Liver (tissue), 9 donors: ENCODE data around the gene MAP3K20. TPM values are rescaled to one million over a fixed set of nuclear protein-coding genes. Genes with fewer than 3 reads are reported as not detected.

Experiments used
- DNase-seq: peaks from one replicate; pipeline ENCODE4 v3.0.0-alpha.2; 2017; ENCODE audit warnings: low spot score
- H3K27ac ChIP-seq, 2 donors: one replicate each; pipeline ENCODE4 v1.7.0; 2013; ENCODE audit warnings: inconsistent platforms in 2 of 2, low read length in 2 of 2, control low read depth in 1 of 2, low read depth in 1 of 2, mild to moderate bottlenecking in 1 of 2
- H3K27me3 ChIP-seq, 4 donors: one replicate each; pipeline versions ENCODE4 v1.6.1 to v1.7.0; 2013; ENCODE audit warnings: low read length in 3 of 4, inconsistent platforms in 1 of 4, mild to moderate bottlenecking in 1 of 4, moderate library complexity in 1 of 4; ENCODE audit not compliant: control insufficient read depth in 4 of 4, insufficient read depth in 4 of 4
- H3K36me3 ChIP-seq, 4 donors: one replicate each; pipeline versions ENCODE4 v1.6.1 to v1.7.0; 2013; ENCODE audit warnings: low read length in 3 of 4, mild to moderate bottlenecking in 3 of 4, low read depth in 1 of 4, moderate library complexity in 1 of 4; ENCODE audit not compliant: control insufficient read depth in 4 of 4, insufficient read depth in 3 of 4
- H3K4me1 ChIP-seq, 4 donors: one replicate each; pipeline versions ENCODE4 v1.6.1 to v1.7.0; 2013; ENCODE audit warnings: low read length in 3 of 4, mild to moderate bottlenecking in 3 of 4, moderate library complexity in 1 of 4; ENCODE audit not compliant: control insufficient read depth in 4 of 4, insufficient read depth in 4 of 4
- H3K4me3 ChIP-seq, 3 donors: one replicate each; pipeline versions ENCODE4 v1.6.1 to v1.7.0; 2013; ENCODE audit warnings: low read length in 3 of 3, control low read depth in 1 of 3, low read depth in 1 of 3, mild to moderate bottlenecking in 1 of 3
- H3K9ac ChIP-seq, 2 donors: one replicate each; pipeline ENCODE4 v1.7.0; 2013; ENCODE audit warnings: low read length in 2 of 2, mild to moderate bottlenecking in 2 of 2, moderate library complexity in 2 of 2, control low read depth in 1 of 2, low read depth in 1 of 2
- H3K9me3 ChIP-seq, 4 donors: one replicate each; pipeline versions ENCODE4 v1.6.1 to v1.7.0; 2013; ENCODE audit warnings: low read length in 3 of 4; ENCODE audit not compliant: control insufficient read depth in 4 of 4
- EGR1 ChIP-seq, 2 donors: IDR thresholded peaks; 2 replicates each; pipeline ENCODE4 v1.6.1; 2016 to 2018; ENCODE audit warnings: antibody characterized with exemption in 2 of 2, low read depth in 2 of 2
- FOXA2 ChIP-seq: IDR thresholded peaks from 2 replicates; pipeline ENCODE4 v1.6.1; 2016; ENCODE audit warnings: antibody characterized with exemption
- GABPA ChIP-seq, 2 donors: IDR thresholded peaks in 1 of 2; conservative IDR thresholded peaks in 1 of 2; 2 replicates each; pipeline ENCODE4 v1.6.1; 2016; ENCODE audit warnings: antibody characterized with exemption in 2 of 2, mild to moderate bottlenecking in 1 of 2, moderate library complexity in 1 of 2
- HNF4A ChIP-seq, 2 donors: conservative IDR thresholded peaks; 2 replicates each; pipeline ENCODE4 v1.6.1; 2016; ENCODE audit warnings: antibody characterized with exemption in 2 of 2, mild to moderate bottlenecking in 2 of 2
- HNF4G ChIP-seq: IDR thresholded peaks from 2 replicates; pipeline ENCODE4 v1.6.1; 2016; ENCODE audit warnings: antibody characterized with exemption
- JUND ChIP-seq, 2 donors: IDR thresholded peaks; 2 replicates each; pipeline ENCODE4 v1.6.1; 2016; ENCODE audit warnings: antibody characterized with exemption in 2 of 2
- NR2F2 ChIP-seq: IDR thresholded peaks from 2 replicates; pipeline ENCODE4 v1.6.1; 2016; ENCODE audit warnings: antibody characterized with exemption
- RAD21 ChIP-seq, 2 donors: IDR thresholded peaks; 2 replicates each; pipeline ENCODE4 v1.6.1; 2016; ENCODE audit warnings: antibody characterized with exemption in 2 of 2, mild to moderate bottlenecking in 2 of 2
- RXRA ChIP-seq, 2 donors: IDR thresholded peaks; 2 replicates each; pipeline ENCODE4 v1.6.1; 2017 to 2018; ENCODE audit warnings: antibody characterized with exemption in 2 of 2, mild to moderate bottlenecking in 1 of 2
- TAF1 ChIP-seq: conservative IDR thresholded peaks from 2 replicates; pipeline ENCODE4 v1.6.1; 2016; ENCODE audit warnings: antibody characterized with exemption, mild to moderate bottlenecking
- YY1 ChIP-seq: IDR thresholded peaks from 2 replicates; pipeline ENCODE4 v1.6.1; 2016; ENCODE audit warnings: antibody characterized with exemption, mild to moderate bottlenecking
- WGBS: extraction: QIAGEN DNeasy Blood & Tissue Kit; methylation state at CpG from one replicate; pipeline ENCODE4 v1.1.7; 2013; 5-methylcytosine and 5-hydroxymethylcytosine counted together
- polyA plus RNA-seq, 2 donors: library from polyadenylated mRNA; stranded (reverse) in 1 of 2; unstranded in 1 of 2; fragments of 200-250 nt in 1 of 2; fragments of >200 nt in 1 of 2; fragmentation: Nextera tagmentation in 1 of 2; extraction: Ambion mirVana in 1 of 2; gene quantifications; one replicate each; pipeline versions ENCODE4 v1.2.1 to v1.2.3, GENCODE V29; 2013 to 2015
- total RNA-seq, 2 donors: library from RNA; depleted of rRNA; stranded (reverse); fragments of >200 nt; gene quantifications; one replicate each; pipeline ENCODE4 v1.2.3, GENCODE V29; 2014
- TF ChIP-seq, protein P1 (sequence below): IDR thresholded peaks from 2 replicates; pipeline ENCODE4 v1.6.1; 2016; ENCODE audit warnings: antibody characterized with exemption
- TF ChIP-seq, protein P2 (sequence below): IDR thresholded peaks from 2 replicates; pipeline ENCODE4 v1.6.1; 2016; ENCODE audit warnings: antibody characterized with exemption, mild to moderate bottlenecking
- TF ChIP-seq, protein P3 (sequence below): IDR thresholded peaks from 2 replicates; pipeline ENCODE4 v1.6.1; 2016; ENCODE audit warnings: antibody characterized with exemption
- TF ChIP-seq, protein P4 (sequence below): fragments of 150-350 bp; IDR thresholded peaks from 2 replicates; pipeline ENCODE4 v1.5.1; 2017; ENCODE audit warnings: improper control_type of control experiment, low read depth, low read length; ENCODE audit not compliant: missing input control
- donor health status: healthy.
- donor health status: healthy.
- donor health status: healthy.
- donor health status: healthy.
- donor health status: healthy.

The MAP3K20 gene
- total and polyA plus RNA-seq, 4 donors = 9.1 to 22.6 (median 14.9) TPM

DNA sequence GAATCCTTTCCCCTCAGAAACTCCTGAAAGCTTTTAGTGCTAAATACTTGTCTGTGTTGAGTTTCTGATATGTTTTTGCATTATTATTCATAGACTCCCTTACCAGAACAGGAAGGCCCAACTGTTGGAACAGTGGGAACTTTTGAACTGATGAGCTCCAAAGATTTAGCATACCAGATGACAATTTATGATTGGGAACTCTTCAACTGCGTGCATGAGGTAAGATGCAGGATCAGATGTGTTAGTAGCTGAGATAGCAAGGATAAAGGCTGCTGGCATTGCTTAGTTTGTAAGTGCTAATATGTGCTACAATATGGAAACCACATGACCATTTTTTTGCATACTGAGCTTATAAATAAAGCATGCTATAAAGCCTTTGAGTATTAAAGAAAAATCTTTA is 49.2 kb upstream of the MAP3K20 start:
- TF ChIP-seq HNF4G (no peak), JUND (IDR thresholded peaks at IDR 0.05) (no peak), FOXA2 (no peak), RAD21 (IDR thresholded peaks at IDR 0.05) (no peak), EGR1 (IDR thresholded peaks at IDR 0.05; ENCODE audit: low read depth in 2 of 2) (no peak), YY1 (no peak), TAF1 (no peak), GABPA (IDR thresholded peaks at IDR 0.05 in 1 of 2, conservative IDR thresholded peaks at IDR 0.05 in 1 of 2) (no peak), NR2F2 (no peak), HNF4A (conservative IDR thresholded peaks at IDR 0.05) (no peak), RXRA (IDR thresholded peaks at IDR 0.05) (no peak)
- TF ChIP-seq, protein P1, sequence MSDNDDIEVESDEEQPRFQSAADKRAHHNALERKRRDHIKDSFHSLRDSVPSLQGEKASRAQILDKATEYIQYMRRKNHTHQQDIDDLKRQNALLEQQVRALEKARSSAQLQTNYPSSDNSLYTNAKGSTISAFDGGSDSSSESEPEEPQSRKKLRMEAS = no peak
- TF ChIP-seq, protein P2, sequence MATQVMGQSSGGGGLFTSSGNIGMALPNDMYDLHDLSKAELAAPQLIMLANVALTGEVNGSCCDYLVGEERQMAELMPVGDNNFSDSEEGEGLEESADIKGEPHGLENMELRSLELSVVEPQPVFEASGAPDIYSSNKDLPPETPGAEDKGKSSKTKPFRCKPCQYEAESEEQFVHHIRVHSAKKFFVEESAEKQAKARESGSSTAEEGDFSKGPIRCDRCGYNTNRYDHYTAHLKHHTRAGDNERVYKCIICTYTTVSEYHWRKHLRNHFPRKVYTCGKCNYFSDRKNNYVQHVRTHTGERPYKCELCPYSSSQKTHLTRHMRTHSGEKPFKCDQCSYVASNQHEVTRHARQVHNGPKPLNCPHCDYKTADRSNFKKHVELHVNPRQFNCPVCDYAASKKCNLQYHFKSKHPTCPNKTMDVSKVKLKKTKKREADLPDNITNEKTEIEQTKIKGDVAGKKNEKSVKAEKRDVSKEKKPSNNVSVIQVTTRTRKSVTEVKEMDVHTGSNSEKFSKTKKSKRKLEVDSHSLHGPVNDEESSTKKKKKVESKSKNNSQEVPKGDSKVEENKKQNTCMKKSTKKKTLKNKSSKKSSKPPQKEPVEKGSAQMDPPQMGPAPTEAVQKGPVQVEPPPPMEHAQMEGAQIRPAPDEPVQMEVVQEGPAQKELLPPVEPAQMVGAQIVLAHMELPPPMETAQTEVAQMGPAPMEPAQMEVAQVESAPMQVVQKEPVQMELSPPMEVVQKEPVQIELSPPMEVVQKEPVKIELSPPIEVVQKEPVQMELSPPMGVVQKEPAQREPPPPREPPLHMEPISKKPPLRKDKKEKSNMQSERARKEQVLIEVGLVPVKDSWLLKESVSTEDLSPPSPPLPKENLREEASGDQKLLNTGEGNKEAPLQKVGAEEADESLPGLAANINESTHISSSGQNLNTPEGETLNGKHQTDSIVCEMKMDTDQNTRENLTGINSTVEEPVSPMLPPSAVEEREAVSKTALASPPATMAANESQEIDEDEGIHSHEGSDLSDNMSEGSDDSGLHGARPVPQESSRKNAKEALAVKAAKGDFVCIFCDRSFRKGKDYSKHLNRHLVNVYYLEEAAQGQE = no peak
- TF ChIP-seq, protein P3, sequence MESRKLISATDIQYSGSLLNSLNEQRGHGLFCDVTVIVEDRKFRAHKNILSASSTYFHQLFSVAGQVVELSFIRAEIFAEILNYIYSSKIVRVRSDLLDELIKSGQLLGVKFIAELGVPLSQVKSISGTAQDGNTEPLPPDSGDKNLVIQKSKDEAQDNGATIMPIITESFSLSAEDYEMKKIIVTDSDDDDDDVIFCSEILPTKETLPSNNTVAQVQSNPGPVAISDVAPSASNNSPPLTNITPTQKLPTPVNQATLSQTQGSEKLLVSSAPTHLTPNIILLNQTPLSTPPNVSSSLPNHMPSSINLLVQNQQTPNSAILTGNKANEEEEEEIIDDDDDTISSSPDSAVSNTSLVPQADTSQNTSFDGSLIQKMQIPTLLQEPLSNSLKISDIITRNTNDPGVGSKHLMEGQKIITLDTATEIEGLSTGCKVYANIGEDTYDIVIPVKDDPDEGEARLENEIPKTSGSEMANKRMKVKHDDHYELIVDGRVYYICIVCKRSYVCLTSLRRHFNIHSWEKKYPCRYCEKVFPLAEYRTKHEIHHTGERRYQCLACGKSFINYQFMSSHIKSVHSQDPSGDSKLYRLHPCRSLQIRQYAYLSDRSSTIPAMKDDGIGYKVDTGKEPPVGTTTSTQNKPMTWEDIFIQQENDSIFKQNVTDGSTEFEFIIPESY = no peak

DNA sequence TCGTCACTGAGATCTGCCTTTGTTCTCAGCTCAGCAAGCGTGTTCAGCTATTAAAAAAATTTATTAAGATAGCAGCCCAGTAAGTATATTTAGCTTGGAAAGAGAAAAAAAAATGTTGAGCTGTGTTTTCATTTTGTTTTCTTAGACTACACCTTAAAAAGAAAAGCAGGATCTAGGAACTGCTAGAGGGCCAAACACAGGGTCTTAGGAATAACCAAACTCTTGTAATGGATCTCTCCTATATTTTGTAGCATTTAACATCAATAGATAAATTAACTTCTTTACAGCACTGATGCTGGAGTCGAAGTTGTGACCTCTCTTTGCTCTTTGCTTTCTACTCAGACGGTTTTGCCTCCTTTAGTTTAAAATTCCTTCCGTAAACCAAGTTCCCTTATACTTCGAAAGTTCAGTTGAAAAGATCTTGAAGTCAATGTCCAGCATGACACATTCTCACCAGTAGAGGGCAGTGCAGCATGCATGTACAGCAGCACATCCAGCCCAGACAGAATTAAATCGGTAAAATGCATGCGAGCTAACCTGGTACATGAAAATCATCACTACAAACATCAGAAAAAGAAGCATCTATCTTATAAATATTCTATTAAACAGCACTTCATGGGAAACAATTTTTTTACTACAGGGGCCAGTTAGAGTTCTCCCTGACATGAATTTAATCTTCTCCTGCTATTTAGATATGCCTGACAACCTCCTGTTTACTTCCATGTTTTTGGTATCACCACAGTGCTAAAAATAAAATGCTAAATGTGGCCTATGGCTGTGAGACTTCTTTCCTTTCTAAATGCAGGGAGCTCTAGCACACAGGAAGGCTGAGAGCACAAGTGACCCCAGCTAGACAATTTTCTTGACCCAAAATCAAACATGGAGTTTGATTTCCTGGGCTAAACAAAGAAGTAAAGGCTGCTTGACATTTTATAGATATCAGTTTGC is 48.2 kb upstream of the MAP3K20 start:
- DNase-seq = peak; percentile 75
- H3K27ac ChIP-seq = peak overlapping the region in 1 of 2 donors; percentile 15
- WGBS = 27% methylated on average over 8 of the region's 8 CpGs

More for the DNA sequence above, 49.2 kb upstream of the MAP3K20 start:
- Histone ChIP-seq H3K27ac (no peak overlapping the region), H3K4me3 (no peak overlapping the region), H3K4me1 (no peaks in the 10 kb centered on the region), H3K36me3 (peaks cover 0 to 22% (median 18%) of the 10 kb centered on the region in 4 donors), H3K9me3 (no peaks in the 10 kb centered on the region), H3K9ac (no peak overlapping the region), H3K27me3 (no peaks in the 10 kb centered on the region)
- 97% methylated on average over 1 of the region's 1 CpG for WGBS
- no peak for DNase-seq

More for the DNA sequence above, 48.2 kb upstream of the MAP3K20 start:
- Histone ChIP-seq H3K9ac (peak overlapping the region in 1 of 2 donors; percentile 55), H3K36me3 (peaks cover 0 to 22% (median 18%) of the 10 kb centered on the region in 4 donors), H3K4me1 (no peaks in the 10 kb centered on the region), H3K27me3 (no peaks in the 10 kb centered on the region), H3K9me3 (no peaks in the 10 kb centered on the region), H3K4me3 (no peak overlapping the region)
- TF ChIP-seq, protein P4, sequence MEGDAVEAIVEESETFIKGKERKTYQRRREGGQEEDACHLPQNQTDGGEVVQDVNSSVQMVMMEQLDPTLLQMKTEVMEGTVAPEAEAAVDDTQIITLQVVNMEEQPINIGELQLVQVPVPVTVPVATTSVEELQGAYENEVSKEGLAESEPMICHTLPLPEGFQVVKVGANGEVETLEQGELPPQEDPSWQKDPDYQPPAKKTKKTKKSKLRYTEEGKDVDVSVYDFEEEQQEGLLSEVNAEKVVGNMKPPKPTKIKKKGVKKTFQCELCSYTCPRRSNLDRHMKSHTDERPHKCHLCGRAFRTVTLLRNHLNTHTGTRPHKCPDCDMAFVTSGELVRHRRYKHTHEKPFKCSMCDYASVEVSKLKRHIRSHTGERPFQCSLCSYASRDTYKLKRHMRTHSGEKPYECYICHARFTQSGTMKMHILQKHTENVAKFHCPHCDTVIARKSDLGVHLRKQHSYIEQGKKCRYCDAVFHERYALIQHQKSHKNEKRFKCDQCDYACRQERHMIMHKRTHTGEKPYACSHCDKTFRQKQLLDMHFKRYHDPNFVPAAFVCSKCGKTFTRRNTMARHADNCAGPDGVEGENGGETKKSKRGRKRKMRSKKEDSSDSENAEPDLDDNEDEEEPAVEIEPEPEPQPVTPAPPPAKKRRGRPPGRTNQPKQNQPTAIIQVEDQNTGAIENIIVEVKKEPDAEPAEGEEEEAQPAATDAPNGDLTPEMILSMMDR = peak; percentile 97
- TF ChIP-seq RXRA (IDR thresholded peaks at IDR 0.05) = peak in 1 of 2 donors; percentile 11
- peak; percentile 99 to 100 for TF ChIP-seq RAD21 (IDR thresholded peaks at IDR 0.05)
- peak; percentile 26 for TF ChIP-seq YY1
- TF ChIP-seq, protein P2 = no peak
